Duodenal mucosa (tissue), 2 donors: ENCODE data around the gene PLEKHG5.

Experiments used
- H3K27ac ChIP-seq: one replicate; pipeline ENCODE4 v1.7.0; 2013; ENCODE audit warnings: low read depth, low read length
- H3K27me3 ChIP-seq, 2 donors: one replicate each; pipeline ENCODE4 v1.7.0; 2013; ENCODE audit warnings: low read length in 2 of 2, control low read depth in 1 of 2; ENCODE audit not compliant: insufficient read depth in 2 of 2, control insufficient read depth in 1 of 2
- H3K36me3 ChIP-seq, 2 donors: one replicate each; pipeline ENCODE4 v1.7.0; 2013; ENCODE audit warnings: low read length in 2 of 2, control low read depth in 1 of 2; ENCODE audit not compliant: insufficient read depth in 2 of 2, control insufficient read depth in 1 of 2
- H3K4me1 ChIP-seq, 2 donors: one replicate each; pipeline ENCODE4 v1.7.0; 2013; ENCODE audit warnings: low read length in 2 of 2, control low read depth in 1 of 2; ENCODE audit not compliant: insufficient read depth in 2 of 2, control insufficient read depth in 1 of 2
- H3K4me3 ChIP-seq, 2 donors: one replicate each; pipeline ENCODE4 v1.7.0; 2013; ENCODE audit warnings: low read length in 2 of 2, low read depth in 1 of 2
- H3K9ac ChIP-seq, 2 donors: one replicate each; pipeline ENCODE4 v1.7.0; 2013; ENCODE audit warnings: low read length in 2 of 2, low read depth in 1 of 2
- H3K9me3 ChIP-seq, 2 donors: one replicate each; pipeline ENCODE4 v1.7.0; 2013; ENCODE audit warnings: low read length in 2 of 2, control low read depth in 1 of 2; ENCODE audit not compliant: control insufficient read depth in 1 of 2

PLEKHG5 gene

GRCh38 chr1:6510493-6510892 lies 19.0 kb upstream of the PLEKHG5 start:
- Histone ChIP-seq H3K4me3 (no peak overlapping the region), H3K27me3 (no peaks in the 10 kb centered on the region), H3K9ac (no peak overlapping the region), H3K36me3 (no peaks in the 10 kb centered on the region), H3K4me1 (no peaks in the 10 kb centered on the region), H3K27ac (no peak overlapping the region), H3K9me3 (no peaks in the 10 kb centered on the region)

DNA sequence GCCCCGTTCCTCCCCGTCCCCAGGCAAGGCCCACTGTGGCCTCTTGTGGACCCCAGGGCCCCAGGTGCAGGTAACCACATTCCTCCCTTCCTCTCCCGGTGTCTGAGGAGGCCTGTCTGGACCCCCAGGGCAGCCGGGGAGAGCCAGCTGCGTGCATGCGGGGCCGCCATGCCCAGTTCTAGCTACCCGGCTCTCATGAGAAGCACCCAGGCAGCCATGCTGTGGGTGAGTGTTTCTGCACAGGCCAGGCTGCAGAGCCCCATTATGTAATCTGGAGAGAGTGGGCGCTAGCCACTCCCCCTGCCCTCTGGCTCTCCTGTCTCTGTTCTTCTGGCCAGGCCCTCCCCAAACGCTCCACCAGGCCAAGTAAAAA lies 18.4 kb upstream of the PLEKHG5 start:
- H3K27ac ChIP-seq = no peak overlapping the region
- no peaks in the 10 kb centered on the region for H3K9me3 ChIP-seq
- H3K4me3 ChIP-seq = no peak overlapping the region
- H3K9ac ChIP-seq = no peak overlapping the region
- no peaks in the 10 kb centered on the region for H3K4me1 ChIP-seq
- no peaks in the 10 kb centered on the region for H3K36me3 ChIP-seq
- no peaks in the 10 kb centered on the region for H3K27me3 ChIP-seq

GRCh38 chr1:6509220-6509918 lies 17.9 kb upstream of the PLEKHG5 start:
- Histone ChIP-seq H3K27ac (no peak overlapping the region), H3K4me3 (no peak overlapping the region), H3K27me3 (no peaks in the 10 kb centered on the region), H3K9me3 (no peaks in the 10 kb centered on the region), H3K4me1 (no peaks in the 10 kb centered on the region), H3K9ac (no peak overlapping the region), H3K36me3 (no peaks in the 10 kb centered on the region)

GRCh38 chr1:6508816-6509189 lies 17.3 kb upstream of the PLEKHG5 start:
- Histone ChIP-seq H3K9me3 (no peaks in the 10 kb centered on the region), H3K36me3 (no peaks in the 10 kb centered on the region), H3K4me3 (no peak overlapping the region), H3K27ac (no peak overlapping the region), H3K9ac (no peak overlapping the region), H3K27me3 (no peaks in the 10 kb centered on the region), H3K4me1 (no peaks in the 10 kb centered on the region)

- no peak overlapping the region for H3K4me3 ChIP-seq
- H3K27ac ChIP-seq = no peak overlapping the region
- no peak overlapping the region for H3K9ac ChIP-seq
- no peaks in the 10 kb centered on the region for H3K9me3 ChIP-seq
- no peaks in the 10 kb centered on the region for H3K27me3 ChIP-seq
- H3K4me1 ChIP-seq = no peaks in the 10 kb centered on the region
- H3K36me3 ChIP-seq = no peaks in the 10 kb centered on the region
These were observed 16.8 kb upstream of the PLEKHG5 start for GRCh38 chr1:6508154-6508815.

- H3K4me1 ChIP-seq = no peaks in the 10 kb centered on the region
- no peak overlapping the region for H3K4me3 ChIP-seq
- H3K27ac ChIP-seq = no peak overlapping the region
- no peak overlapping the region for H3K9ac ChIP-seq
- no peaks in the 10 kb centered on the region for H3K27me3 ChIP-seq
- H3K9me3 ChIP-seq = no peaks in the 10 kb centered on the region
- H3K36me3 ChIP-seq = no peaks in the 10 kb centered on the region
These were observed 16.0 kb upstream of the PLEKHG5 start for GRCh38 chr1:6507461-6507911.

DNA sequence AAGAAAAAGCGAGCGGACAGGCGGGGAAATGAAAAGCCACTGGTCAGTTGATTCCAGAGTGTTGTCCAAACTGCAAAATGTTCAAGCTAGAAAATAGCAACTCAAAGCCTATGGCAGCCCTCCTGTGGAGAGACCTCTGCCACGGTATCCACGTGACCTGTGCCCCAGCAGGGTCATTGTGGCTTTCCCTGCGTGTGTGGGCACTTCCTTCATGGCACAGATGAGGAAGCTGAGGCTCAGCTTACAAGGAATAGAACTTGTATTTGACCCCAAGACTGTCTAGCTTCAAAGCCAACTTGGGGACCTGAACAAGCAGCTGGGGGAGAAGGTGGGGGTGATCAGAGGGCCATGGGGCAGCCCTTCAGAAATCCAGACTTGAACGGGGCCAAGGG lies 15.6 kb upstream of the PLEKHG5 start:
- H3K36me3 ChIP-seq = no peaks in the 10 kb centered on the region
- no peak overlapping the region for H3K27ac ChIP-seq
- no peaks in the 10 kb centered on the region for H3K9me3 ChIP-seq
- no peak overlapping the region for H3K4me3 ChIP-seq
- peaks cover 0 to 2% of the 10 kb centered on the region in 2 donors for H3K27me3 ChIP-seq
- no peak overlapping the region for H3K9ac ChIP-seq
- H3K4me1 ChIP-seq = no peaks in the 10 kb centered on the region

DNA sequence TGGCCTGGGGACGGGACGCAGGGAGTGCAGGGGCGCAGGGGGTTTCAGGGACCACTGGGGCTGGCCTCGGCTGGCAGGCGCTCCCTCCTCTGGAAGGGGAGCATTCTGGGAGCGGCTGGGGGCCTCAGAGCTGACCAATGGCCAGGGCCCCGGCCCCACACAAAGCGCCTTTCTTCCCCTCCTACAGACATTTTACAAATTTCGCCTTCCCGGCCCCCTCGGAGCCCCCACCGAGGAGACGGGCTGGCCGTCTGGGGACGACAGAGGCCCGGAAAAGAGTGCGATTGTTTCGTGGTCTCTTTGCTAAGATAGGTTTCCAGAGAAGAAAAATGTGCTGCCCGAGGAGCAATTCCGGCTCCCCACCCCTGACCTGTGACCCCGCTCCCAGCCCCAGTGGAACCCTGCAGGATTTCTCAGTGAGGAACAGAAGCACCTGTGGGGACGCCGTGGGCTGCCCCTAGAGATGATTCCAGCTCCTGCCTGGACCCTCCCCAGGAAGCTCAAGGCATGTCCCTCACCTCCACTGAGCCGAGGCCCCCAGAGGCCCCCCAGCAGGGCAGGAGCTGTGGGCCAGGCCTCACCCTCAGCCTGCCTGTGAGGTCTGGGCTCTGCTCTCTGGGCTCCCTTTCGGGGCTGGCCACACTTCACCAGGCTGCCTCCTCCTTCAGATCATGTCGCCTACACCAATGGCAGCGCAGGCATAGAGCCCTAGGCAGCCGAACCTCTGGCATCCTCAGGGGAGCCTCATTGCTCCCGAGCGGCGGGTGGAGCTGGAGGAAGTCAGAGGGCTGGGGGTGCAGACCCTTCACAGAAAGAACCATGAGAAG lies 15.0 kb upstream of the PLEKHG5 start:
- Histone ChIP-seq H3K4me1 (no peaks in the 10 kb centered on the region), H3K9ac (no peak overlapping the region), H3K27ac (no peak overlapping the region), H3K4me3 (no peak overlapping the region), H3K27me3 (peaks cover 0 to 3% of the 10 kb centered on the region in 2 donors), H3K9me3 (no peaks in the 10 kb centered on the region), H3K36me3 (no peaks in the 10 kb centered on the region)

GRCh38 chr1:6505367-6506209 lies 14.1 kb upstream of the PLEKHG5 start:
- H3K27me3 ChIP-seq = peaks cover 3 to 4% of the 10 kb centered on the region in 2 donors
- H3K36me3 ChIP-seq = no peaks in the 10 kb centered on the region
- no peaks in the 10 kb centered on the region for H3K9me3 ChIP-seq
- H3K4me1 ChIP-seq = no peaks in the 10 kb centered on the region
- no peak overlapping the region for H3K27ac ChIP-seq
- H3K9ac ChIP-seq = no peak overlapping the region
- H3K4me3 ChIP-seq = no peak overlapping the region
